ENCODE measurements around the gene GUCY1A2. TPM values are rescaled to one million over a fixed set of nuclear protein-coding genes. Genes with fewer than 3 reads are reported as not detected.

The GUCY1A2 gene
- total RNA-seq, 1 experiment from 2014 or later, result 0.55 TPM

- H2BK5ac ChIP-seq (ENCODE audit: insufficient read length, low read length), result no peak overlapping the region
- TF ChIP-seq CTCF (conservative IDR thresholded peaks at IDR 0.05), result no peak
- no peaks in the 10 kb centered on the region for H3K79me2 ChIP-seq (ENCODE audit: insufficient read depth, low read length)
Measured at GRCh38 chr11:106957030-106957482, 61.2 kb downstream of the GUCY1A2 start.

More at GRCh38 chr11:106957030-106957482, 61.2 kb downstream of the GUCY1A2 start:
- WGBS (ENCODE audit: extremely low coverage, insufficient read length, low lambda C conversion rate), result no CpG with 5 or more reads among the region's 5 CpGs
- H3K4me3 Mint-ChIP-seq, result no peak overlapping the region
- H3K36me3 Mint-ChIP-seq (ENCODE audit: insufficient read depth in 1 of 3, low read depth in 3 of 3), result peaks cover 7 to 21% (median 8%) of the 10 kb centered on the region in 3 experiments; a peak in 6 of 7 replicates
- Histone ChIP-seq H3K56ac (ENCODE audit: insufficient read length, low read depth, low read length) (no peak overlapping the region), H3K9ac (ENCODE audit: extremely low read depth, insufficient read length, low read length) (no peak overlapping the region), H3K27me3 (ENCODE audit: insufficient read depth, low read length) (no peaks in the 10 kb centered on the region), H3K23ac (ENCODE audit: insufficient read length, low read depth, low read length) (no peak overlapping the region), H2AFZ (ENCODE audit: low read length) (no peak overlapping the region), H3K4me1 (ENCODE audit: insufficient read depth, low read length) (peaks cover 11% of the 10 kb centered on the region; the same call in 1 of the 2 replicates), H3T11ph (ENCODE audit: low read length) (no peak overlapping the region), H3K14ac (ENCODE audit: insufficient read depth, low read length) (no peak overlapping the region; the same call in 1 of the 2 replicates), H3K4me2 (ENCODE audit: insufficient read depth, insufficient read length, low read length) (no peak overlapping the region), H2BK12ac (ENCODE audit: insufficient read length, low read depth, low read length) (no peak overlapping the region), H4K5ac (ENCODE audit: insufficient read length, low read depth, low read length) (no peak overlapping the region), H4K8ac (replicated peaks; ENCODE audit: insufficient read length, low read depth, low read length) (no peak overlapping the region), H3K18ac (ENCODE audit: insufficient read length, low read depth, low read length) (no peak overlapping the region), H3K23me2 (ENCODE audit: insufficient read length, low read depth, low read length, poor library complexity, severe bottlenecking) (no peaks in the 10 kb centered on the region), H3K79me1 (ENCODE audit: insufficient read depth, low read depth, low read length, poor library complexity, severe bottlenecking) (no peaks in the 10 kb centered on the region), H2AK5ac (ENCODE audit: insufficient read length, low read length) (no peak overlapping the region), H2BK120ac (ENCODE audit: low read depth, low read length, poor library complexity, severe bottlenecking) (no peak overlapping the region), H2BK20ac (ENCODE audit: low read depth, low read length, poor library complexity, severe bottlenecking) (no peak overlapping the region), H4K20me1 (ENCODE audit: control insufficient read depth, insufficient read depth, insufficient read length) (no peaks in the 10 kb centered on the region), H3K4ac (ENCODE audit: low read depth, low read length) (no peak overlapping the region), H3K27ac (ENCODE audit: insufficient read length, low read depth, low read length) (no peak overlapping the region), H2BK15ac (ENCODE audit: low read depth, low read length) (no peak overlapping the region), H4K91ac (ENCODE audit: insufficient read length, low read depth, low read length) (no peak overlapping the region), H3K9me3 (ENCODE audit: control insufficient read depth, low read depth, low read length) (no peaks in the 10 kb centered on the region)
- H3K27ac Mint-ChIP-seq, result peak overlapping the region in 2 of 3 experiments; percentile 66 to 76; a peak in 3 of 7 replicates
- peaks cover 56 to 60% of the 10 kb centered on the region in 2 experiments for H3K4me1 Mint-ChIP-seq
- H3K27me3 Mint-ChIP-seq (ENCODE audit: low read depth), result no peaks in the 10 kb centered on the region
- DNase-seq, result peak; percentile 81
- H3K9me3 Mint-ChIP-seq, result peaks cover 10% of the 10 kb centered on the region in 2 experiments; a peak in 3 of 5 replicates

Data from H9 (cell line).